Progenitor cell of endocrine pancreas (in vitro differentiated cells): Measurements from ENCODE around the gene MTUS2. TPM values are rescaled to one million over a fixed set of nuclear protein-coding genes. Genes with fewer than 3 reads are reported as not detected.

Source experiments
- DNase-seq: peaks from one replicate; pipeline ENCODE4 v3.0.0; 2021; ENCODE audit warnings: low spot score; ENCODE audit not compliant: unreplicated experiment
- H3K27ac Mint-ChIP-seq: 2 replicates; pipeline ENCODE4 v1.8.0; 2021; ENCODE audit warnings: mild to moderate bottlenecking, moderate library complexity, mixed read lengths
- H3K27me3 Mint-ChIP-seq: 2 replicates; pipeline ENCODE4 v1.8.0; 2021; ENCODE audit warnings: mixed read lengths
- H3K36me3 Mint-ChIP-seq: 2 replicates; pipeline ENCODE4 v1.8.0; 2022; ENCODE audit warnings: mixed read lengths; ENCODE audit not compliant: insufficient read depth
- H3K4me1 Mint-ChIP-seq: 2 replicates; pipeline ENCODE4 v1.8.0; 2021; ENCODE audit warnings: low read depth, mixed read lengths
- H3K4me3 Mint-ChIP-seq: 2 replicates; pipeline ENCODE4 v1.8.0; 2021; ENCODE audit warnings: low read depth, mild to moderate bottlenecking, moderate library complexity, mixed read lengths
- H3K9me3 Mint-ChIP-seq: 2 replicates; pipeline ENCODE4 v1.8.0; 2021; ENCODE audit warnings: low read depth, mixed read lengths
- CTCF ChIP-seq: fragments of 200-600 bp; sonication (generic); IDR thresholded peaks from one replicate; pipeline ENCODE4 v1.5.0; 2021; ENCODE audit warnings: antibody characterized with exemption, mild to moderate bottlenecking; ENCODE audit not compliant: unreplicated experiment
- total RNA-seq: library from RNA; stranded (reverse); gene quantifications from 2 replicates; pipeline ENCODE4 v1.2.1, GENCODE V29; 2021

Gene MTUS2
- total RNA-seq, 1 donor from 2014 or later = 9.3 TPM

- no peak overlapping the region for H3K27ac Mint-ChIP-seq
- TF ChIP-seq CTCF = no peak
These were observed 721.3 kb downstream of the MTUS2 start for GRCh38 chr13:29541400-29541799.

GRCh38 chr13:29542381-29542780 lies 722.2 kb downstream of the MTUS2 start:
- DNase-seq = no peak
- no peaks in the 10 kb centered on the region for H3K27me3 Mint-ChIP-seq
- H3K4me1 Mint-ChIP-seq = peaks cover 11% of the 10 kb centered on the region
- no peak overlapping the region for H3K4me3 Mint-ChIP-seq
- H3K9me3 Mint-ChIP-seq = no peaks in the 10 kb centered on the region
- no peak for TF ChIP-seq CTCF
- H3K27ac Mint-ChIP-seq = no peak overlapping the region
- peaks cover 5% of the 10 kb centered on the region for H3K36me3 Mint-ChIP-seq

More at GRCh38 chr13:29541400-29541799, 721.3 kb downstream of the MTUS2 start:
- no peak overlapping the region for H3K4me3 Mint-ChIP-seq
- DNase-seq = no peak
- H3K27me3 Mint-ChIP-seq = no peaks in the 10 kb centered on the region
- peaks cover 5% of the 10 kb centered on the region for H3K36me3 Mint-ChIP-seq
- peaks cover 6% of the 10 kb centered on the region for H3K4me1 Mint-ChIP-seq
- H3K9me3 Mint-ChIP-seq = no peaks in the 10 kb centered on the region

- Mint-ChIP-seq H3K36me3 (peaks cover 5% of the 10 kb centered on the region), H3K4me3 (no peak overlapping the region), H3K9me3 (no peaks in the 10 kb centered on the region), H3K27me3 (no peaks in the 10 kb centered on the region), H3K27ac (no peak overlapping the region), H3K4me1 (peaks cover 16% of the 10 kb centered on the region)
- DNase-seq = no peak
- no peak for TF ChIP-seq CTCF
These were observed 723.4 kb downstream of the MTUS2 start for GRCh38 chr13:29543230-29544215.

- Mint-ChIP-seq H3K27me3 (no peaks in the 10 kb centered on the region), H3K4me3 (no peak overlapping the region), H3K27ac (no peak overlapping the region), H3K36me3 (peaks cover 11% of the 10 kb centered on the region), H3K9me3 (no peaks in the 10 kb centered on the region), H3K4me1 (peaks cover 25% of the 10 kb centered on the region)
- DNase-seq = no peak
- no peak for TF ChIP-seq CTCF
These were observed 725.8 kb downstream of the MTUS2 start for GRCh38 chr13:29545988-29546387.

GRCh38 chr13:29546662-29547061 lies 726.5 kb downstream of the MTUS2 start:
- Mint-ChIP-seq H3K36me3 (peaks cover 13% of the 10 kb centered on the region), H3K4me3 (no peak overlapping the region), H3K9me3 (no peaks in the 10 kb centered on the region), H3K27me3 (no peaks in the 10 kb centered on the region), H3K27ac (no peak overlapping the region), H3K4me1 (peaks cover 25% of the 10 kb centered on the region)
- TF ChIP-seq CTCF = no peak
- DNase-seq = no peak
